Measurements from ENCODE around the gene KIF5A.

KIF5A gene

GRCh38 chr12:57620245-57620935 is 70.5 kb downstream of the KIF5A start:
- DNase-seq (ENCODE audit: low read depth) = no peak

GRCh38 chr12:57620936-57621496 is 71.2 kb downstream of the KIF5A start:
- DNase-seq (ENCODE audit: low read depth) = no peak

GRCh38 chr12:57621497-57622292 is 71.9 kb downstream of the KIF5A start:
- DNase-seq (ENCODE audit: low read depth) = no peak

GRCh38 chr12:57622293-57623245 is 72.7 kb downstream of the KIF5A start:
- no peak for DNase-seq (ENCODE audit: low read depth)

- no peak for DNase-seq (ENCODE audit: low read depth)
These were observed 73.5 kb downstream of the KIF5A start for GRCh38 chr12:57623385-57623784.

GRCh38 chr12:57623811-57624390 is 74.1 kb downstream of the KIF5A start:
- DNase-seq (ENCODE audit: low read depth) = no peak

GRCh38 chr12:57624441-57625220 is 74.8 kb downstream of the KIF5A start:
- DNase-seq (ENCODE audit: low read depth) = no peak

GRCh38 chr12:57625261-57626032 is 75.6 kb downstream of the KIF5A start:
- DNase-seq (ENCODE audit: low read depth) = no peak

- DNase-seq (ENCODE audit: low read depth) = no peak
These were observed 76.5 kb downstream of the KIF5A start for GRCh38 chr12:57626111-57626920.

GRCh38 chr12:57626921-57627445 is 77.1 kb downstream of the KIF5A start:
- no peak for DNase-seq (ENCODE audit: low read depth)

- no peak for DNase-seq (ENCODE audit: low read depth)
These were observed 77.8 kb downstream of the KIF5A start for GRCh38 chr12:57627501-57628279.

- no peak for DNase-seq (ENCODE audit: low read depth)
These were observed 78.7 kb downstream of the KIF5A start for GRCh38 chr12:57628280-57629191.

GRCh38 chr12:57629897-57630471 is 80.1 kb downstream of the KIF5A start:
- DNase-seq (ENCODE audit: low read depth) = no peak

GRCh38 chr12:57630891-57631433 is 81.1 kb downstream of the KIF5A start:
- no peak for DNase-seq (ENCODE audit: low read depth)

- DNase-seq (ENCODE audit: low read depth) = no peak
These were observed 81.8 kb downstream of the KIF5A start for GRCh38 chr12:57631566-57632072.

Measured in GM04503 (cell line).